Measurements from ENCODE around the gene PCED1B.
"Not testable (repeated sequence)": the region's sequence is repeated elsewhere in the genome, so short reads cannot be mapped to it uniquely, and the experiment has no call there.

DNA sequence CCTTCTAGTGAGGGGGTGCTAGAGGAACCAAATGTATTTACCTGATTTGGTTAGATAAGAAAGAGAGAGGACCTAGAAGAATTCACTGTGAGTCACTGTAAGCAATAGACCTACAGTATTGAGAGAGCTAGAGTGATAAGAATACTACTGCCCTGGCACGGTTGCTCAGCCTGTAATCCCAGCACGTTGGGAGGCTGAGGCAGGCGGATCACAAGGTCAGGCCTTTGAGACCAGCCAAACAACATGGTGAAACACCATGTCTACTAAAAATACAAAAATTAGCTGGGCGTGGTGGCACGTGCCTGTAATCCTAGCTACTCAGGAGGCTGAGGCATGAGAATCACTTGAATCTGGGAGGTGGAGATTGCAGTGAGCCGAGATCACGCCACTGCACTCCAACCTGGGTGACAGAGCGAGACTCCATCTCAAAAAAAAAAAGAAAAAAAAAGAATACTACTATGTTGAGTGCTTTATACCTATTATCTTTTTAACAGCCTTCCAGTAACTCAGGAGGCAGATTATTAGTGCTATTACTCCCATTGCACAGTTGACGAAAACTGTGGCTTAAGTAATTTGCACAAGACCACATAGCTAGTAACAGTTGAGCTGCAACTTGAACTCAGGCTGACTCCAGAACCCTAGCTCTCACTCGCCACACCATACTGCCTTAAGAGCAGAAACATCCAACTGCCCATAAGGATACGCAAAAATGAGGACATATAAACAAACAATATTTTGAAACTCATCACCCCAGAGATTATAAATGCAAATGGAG lies 102.9 kb downstream of the PCED1B start:
- TF ChIP-seq JUN (CRISPR knock-in tag; IDR thresholded peaks at IDR 0.05); ZNF121 (CRISPR knock-in tag; IDR thresholded peaks at IDR 0.05); TCF7 (CRISPR knock-in tag; IDR thresholded peaks at IDR 0.05; ENCODE audit: low read depth); FOXJ3 (CRISPR knock-in tag; IDR thresholded peaks at IDR 0.05; ENCODE audit: borderline replicate concordance); SMAD3 (CRISPR knock-in tag; IDR thresholded peaks at IDR 0.05; ENCODE audit: borderline replicate concordance); ZNF396 (CRISPR knock-in tag; IDR thresholded peaks at IDR 0.05; ENCODE audit: borderline replicate concordance); CREB1 (CRISPR knock-in tag; IDR thresholded peaks at IDR 0.05); ZNF317 (CRISPR knock-in tag; IDR thresholded peaks at IDR 0.05; ENCODE audit: borderline replicate concordance, low read depth); SP1 (CRISPR knock-in tag; conservative IDR thresholded peaks at IDR 0.05): not testable (repeated sequence)
- TF ChIP-seq, protein P1, sequence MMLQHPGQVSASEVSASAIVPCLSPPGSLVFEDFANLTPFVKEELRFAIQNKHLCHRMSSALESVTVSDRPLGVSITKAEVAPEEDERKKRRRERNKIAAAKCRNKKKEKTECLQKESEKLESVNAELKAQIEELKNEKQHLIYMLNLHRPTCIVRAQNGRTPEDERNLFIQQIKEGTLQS (CRISPR knock-in tag; conservative IDR thresholded peaks at IDR 0.05), result not testable (repeated sequence)
- TF ChIP-seq, protein P2, sequence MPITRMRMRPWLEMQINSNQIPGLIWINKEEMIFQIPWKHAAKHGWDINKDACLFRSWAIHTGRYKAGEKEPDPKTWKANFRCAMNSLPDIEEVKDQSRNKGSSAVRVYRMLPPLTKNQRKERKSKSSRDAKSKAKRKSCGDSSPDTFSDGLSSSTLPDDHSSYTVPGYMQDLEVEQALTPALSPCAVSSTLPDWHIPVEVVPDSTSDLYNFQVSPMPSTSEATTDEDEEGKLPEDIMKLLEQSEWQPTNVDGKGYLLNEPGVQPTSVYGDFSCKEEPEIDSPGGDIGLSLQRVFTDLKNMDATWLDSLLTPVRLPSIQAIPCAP (CRISPR knock-in tag; IDR thresholded peaks at IDR 0.05), result not testable (repeated sequence)
- TF ChIP-seq, protein P3, sequence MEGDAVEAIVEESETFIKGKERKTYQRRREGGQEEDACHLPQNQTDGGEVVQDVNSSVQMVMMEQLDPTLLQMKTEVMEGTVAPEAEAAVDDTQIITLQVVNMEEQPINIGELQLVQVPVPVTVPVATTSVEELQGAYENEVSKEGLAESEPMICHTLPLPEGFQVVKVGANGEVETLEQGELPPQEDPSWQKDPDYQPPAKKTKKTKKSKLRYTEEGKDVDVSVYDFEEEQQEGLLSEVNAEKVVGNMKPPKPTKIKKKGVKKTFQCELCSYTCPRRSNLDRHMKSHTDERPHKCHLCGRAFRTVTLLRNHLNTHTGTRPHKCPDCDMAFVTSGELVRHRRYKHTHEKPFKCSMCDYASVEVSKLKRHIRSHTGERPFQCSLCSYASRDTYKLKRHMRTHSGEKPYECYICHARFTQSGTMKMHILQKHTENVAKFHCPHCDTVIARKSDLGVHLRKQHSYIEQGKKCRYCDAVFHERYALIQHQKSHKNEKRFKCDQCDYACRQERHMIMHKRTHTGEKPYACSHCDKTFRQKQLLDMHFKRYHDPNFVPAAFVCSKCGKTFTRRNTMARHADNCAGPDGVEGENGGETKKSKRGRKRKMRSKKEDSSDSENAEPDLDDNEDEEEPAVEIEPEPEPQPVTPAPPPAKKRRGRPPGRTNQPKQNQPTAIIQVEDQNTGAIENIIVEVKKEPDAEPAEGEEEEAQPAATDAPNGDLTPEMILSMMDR (IDR thresholded peaks at IDR 0.05), result not testable (repeated sequence)
- TF ChIP-seq, protein P4, sequence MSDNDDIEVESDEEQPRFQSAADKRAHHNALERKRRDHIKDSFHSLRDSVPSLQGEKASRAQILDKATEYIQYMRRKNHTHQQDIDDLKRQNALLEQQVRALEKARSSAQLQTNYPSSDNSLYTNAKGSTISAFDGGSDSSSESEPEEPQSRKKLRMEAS (CRISPR knock-in tag; IDR thresholded peaks at IDR 0.05), result not testable (repeated sequence)

Data from WTC11 (cell line).